ENCODE results near the gene LIX1.

GRCh38 chr5:97124335-97124734, 18.1 kb downstream of the LIX1 start:
- TF ChIP-seq POLR2A (IDR thresholded peaks at IDR 0.05) (no peak), CTCF (IDR thresholded peaks at IDR 0.05) (no peak)
